Measurements from ENCODE around the gene SVOP.
A peak's percentile ranks its signal among the peaks of the same experiment; 100 is the strongest.

The SVOP gene

GRCh38 chr12:108928695-108929094 lies 92.2 kb downstream of the SVOP start:
- H3K4me1 ChIP-seq (ENCODE audit: control insufficient read depth, insufficient read depth, low read length), result no peaks in the 10 kb centered on the region
- H3K27me3 ChIP-seq (replicated peaks; ENCODE audit: control insufficient read depth, insufficient read depth, low read length), result peaks cover 8% of the 10 kb centered on the region
- no peak overlapping the region for H3K4me3 ChIP-seq (ENCODE audit: low read length)
- no peak overlapping the region for H3K9ac ChIP-seq (ENCODE audit: low read length)
- no peaks in the 10 kb centered on the region for H3K36me3 ChIP-seq (ENCODE audit: control insufficient read depth, insufficient read depth, low read length, severe bottlenecking)
- peaks cover 10% of the 10 kb centered on the region for H3K9me3 ChIP-seq (ENCODE audit: control insufficient read depth, low read length)
- no peak for DNase-seq (ENCODE audit: low read depth)

GRCh38 chr12:108922918-108923317 lies 98.0 kb downstream of the SVOP start:
- H3K4me3 ChIP-seq (ENCODE audit: low read length), result no peak overlapping the region
- no peak for DNase-seq (ENCODE audit: low read depth)
- H3K27me3 ChIP-seq (replicated peaks; ENCODE audit: control insufficient read depth, insufficient read depth, low read length), result peaks cover 30% of the 10 kb centered on the region
- H3K9ac ChIP-seq (ENCODE audit: low read length), result no peak overlapping the region
- H3K36me3 ChIP-seq (ENCODE audit: control insufficient read depth, insufficient read depth, low read length, severe bottlenecking), result no peaks in the 10 kb centered on the region
- H3K4me1 ChIP-seq (ENCODE audit: control insufficient read depth, insufficient read depth, low read length), result no peaks in the 10 kb centered on the region
- H3K9me3 ChIP-seq (ENCODE audit: control insufficient read depth, low read length), result peaks cover 36% of the 10 kb centered on the region

GRCh38 chr12:108921946-108922345 lies 98.9 kb downstream of the SVOP start:
- no peak for DNase-seq (ENCODE audit: low read depth)
- Histone ChIP-seq H3K9ac (ENCODE audit: low read length) (no peak overlapping the region), H3K4me1 (ENCODE audit: control insufficient read depth, insufficient read depth, low read length) (no peaks in the 10 kb centered on the region), H3K4me3 (ENCODE audit: low read length) (no peak overlapping the region), H3K36me3 (ENCODE audit: control insufficient read depth, insufficient read depth, low read length, severe bottlenecking) (no peaks in the 10 kb centered on the region), H3K27me3 (replicated peaks; ENCODE audit: control insufficient read depth, insufficient read depth, low read length) (peaks cover 30% of the 10 kb centered on the region), H3K9me3 (ENCODE audit: control insufficient read depth, low read length) (peaks cover 33% of the 10 kb centered on the region)

- DNase-seq (ENCODE audit: low read depth), result no peak
- peaks cover 29% of the 10 kb centered on the region for H3K9me3 ChIP-seq (ENCODE audit: control insufficient read depth, low read length)
- no peak overlapping the region for H3K9ac ChIP-seq (ENCODE audit: low read length)
- H3K36me3 ChIP-seq (ENCODE audit: control insufficient read depth, insufficient read depth, low read length, severe bottlenecking), result no peaks in the 10 kb centered on the region
- peaks cover 28% of the 10 kb centered on the region for H3K27me3 ChIP-seq (replicated peaks; ENCODE audit: control insufficient read depth, insufficient read depth, low read length)
- no peak overlapping the region for H3K4me3 ChIP-seq (ENCODE audit: low read length)
- peaks cover 4% of the 10 kb centered on the region for H3K4me1 ChIP-seq (ENCODE audit: control insufficient read depth, insufficient read depth, low read length)
Observed at GRCh38 chr12:108918960-108919642, 101.8 kb downstream of the SVOP start.

GRCh38 chr12:108918206-108918605 lies 102.7 kb downstream of the SVOP start:
- peaks cover 21% of the 10 kb centered on the region for H3K9me3 ChIP-seq (ENCODE audit: control insufficient read depth, low read length)
- H3K27me3 ChIP-seq (replicated peaks; ENCODE audit: control insufficient read depth, insufficient read depth, low read length), result peaks cover 21% of the 10 kb centered on the region
- no peak overlapping the region for H3K9ac ChIP-seq (ENCODE audit: low read length)
- no peaks in the 10 kb centered on the region for H3K36me3 ChIP-seq (ENCODE audit: control insufficient read depth, insufficient read depth, low read length, severe bottlenecking)
- peaks cover 12% of the 10 kb centered on the region for H3K4me1 ChIP-seq (ENCODE audit: control insufficient read depth, insufficient read depth, low read length)
- no peak overlapping the region for H3K4me3 ChIP-seq (ENCODE audit: low read length)
- no peak for DNase-seq (ENCODE audit: low read depth)

GRCh38 chr12:108916336-108916735 lies 104.5 kb downstream of the SVOP start:
- no peak for DNase-seq (ENCODE audit: low read depth)
- peaks cover 4% of the 10 kb centered on the region for H3K27me3 ChIP-seq (replicated peaks; ENCODE audit: control insufficient read depth, insufficient read depth, low read length)
- H3K4me3 ChIP-seq (ENCODE audit: low read length), result no peak overlapping the region
- H3K36me3 ChIP-seq (ENCODE audit: control insufficient read depth, insufficient read depth, low read length, severe bottlenecking), result no peaks in the 10 kb centered on the region
- H3K9ac ChIP-seq (ENCODE audit: low read length), result no peak overlapping the region
- H3K9me3 ChIP-seq (ENCODE audit: control insufficient read depth, low read length), result peaks cover 9% of the 10 kb centered on the region
- peaks cover 12% of the 10 kb centered on the region for H3K4me1 ChIP-seq (ENCODE audit: control insufficient read depth, insufficient read depth, low read length)

- peaks cover 12% of the 10 kb centered on the region for H3K4me1 ChIP-seq (ENCODE audit: control insufficient read depth, insufficient read depth, low read length)
- no peak for DNase-seq (ENCODE audit: low read depth)
- no peak overlapping the region for H3K4me3 ChIP-seq (ENCODE audit: low read length)
- no peak overlapping the region for H3K9ac ChIP-seq (ENCODE audit: low read length)
- H3K9me3 ChIP-seq (ENCODE audit: control insufficient read depth, low read length), result peaks cover 7% of the 10 kb centered on the region
- H3K36me3 ChIP-seq (ENCODE audit: control insufficient read depth, insufficient read depth, low read length, severe bottlenecking), result no peaks in the 10 kb centered on the region
- H3K27me3 ChIP-seq (replicated peaks; ENCODE audit: control insufficient read depth, insufficient read depth, low read length), result peaks cover 4% of the 10 kb centered on the region
Observed at GRCh38 chr12:108915632-108916133, 105.2 kb downstream of the SVOP start.

GRCh38 chr12:108914121-108914531 lies 106.7 kb downstream of the SVOP start:
- H3K9me3 ChIP-seq (ENCODE audit: control insufficient read depth, low read length), result no peaks in the 10 kb centered on the region
- DNase-seq (ENCODE audit: low read depth), result peak; percentile 29
- H3K27me3 ChIP-seq (replicated peaks; ENCODE audit: control insufficient read depth, insufficient read depth, low read length), result peaks cover 10% of the 10 kb centered on the region
- H3K36me3 ChIP-seq (ENCODE audit: control insufficient read depth, insufficient read depth, low read length, severe bottlenecking), result no peaks in the 10 kb centered on the region
- H3K9ac ChIP-seq (ENCODE audit: low read length), result no peak overlapping the region
- H3K4me3 ChIP-seq (ENCODE audit: low read length), result no peak overlapping the region
- peaks cover 12% of the 10 kb centered on the region for H3K4me1 ChIP-seq (ENCODE audit: control insufficient read depth, insufficient read depth, low read length)

- no peaks in the 10 kb centered on the region for H3K36me3 ChIP-seq (ENCODE audit: control insufficient read depth, insufficient read depth, low read length, severe bottlenecking)
- no peak overlapping the region for H3K4me3 ChIP-seq (ENCODE audit: low read length)
- no peak overlapping the region for H3K9ac ChIP-seq (ENCODE audit: low read length)
- H3K9me3 ChIP-seq (ENCODE audit: control insufficient read depth, low read length), result no peaks in the 10 kb centered on the region
- DNase-seq (ENCODE audit: low read depth), result no peak
- H3K4me1 ChIP-seq (ENCODE audit: control insufficient read depth, insufficient read depth, low read length), result peaks cover 12% of the 10 kb centered on the region
- H3K27me3 ChIP-seq (replicated peaks; ENCODE audit: control insufficient read depth, insufficient read depth, low read length), result peaks cover 17% of the 10 kb centered on the region
Observed at GRCh38 chr12:108912361-108912760, 108.5 kb downstream of the SVOP start.

- no peaks in the 10 kb centered on the region for H3K9me3 ChIP-seq (ENCODE audit: control insufficient read depth, low read length)
- no peak overlapping the region for H3K4me3 ChIP-seq (ENCODE audit: low read length)
- no peak for DNase-seq (ENCODE audit: low read depth)
- no peak overlapping the region for H3K9ac ChIP-seq (ENCODE audit: low read length)
- peaks cover 12% of the 10 kb centered on the region for H3K4me1 ChIP-seq (ENCODE audit: control insufficient read depth, insufficient read depth, low read length)
- peaks cover 17% of the 10 kb centered on the region for H3K27me3 ChIP-seq (replicated peaks; ENCODE audit: control insufficient read depth, insufficient read depth, low read length)
- no peaks in the 10 kb centered on the region for H3K36me3 ChIP-seq (ENCODE audit: control insufficient read depth, insufficient read depth, low read length, severe bottlenecking)
Observed at GRCh38 chr12:108911915-108912314, 109.0 kb downstream of the SVOP start.

GRCh38 chr12:108910336-108910735 lies 110.5 kb downstream of the SVOP start:
- Histone ChIP-seq H3K9ac (ENCODE audit: low read length) (no peak overlapping the region), H3K4me1 (ENCODE audit: control insufficient read depth, insufficient read depth, low read length) (peaks cover 12% of the 10 kb centered on the region), H3K36me3 (ENCODE audit: control insufficient read depth, insufficient read depth, low read length, severe bottlenecking) (no peaks in the 10 kb centered on the region), H3K4me3 (ENCODE audit: low read length) (no peak overlapping the region), H3K9me3 (ENCODE audit: control insufficient read depth, low read length) (no peaks in the 10 kb centered on the region), H3K27me3 (replicated peaks; ENCODE audit: control insufficient read depth, insufficient read depth, low read length) (peaks cover 20% of the 10 kb centered on the region)
- no peak for DNase-seq (ENCODE audit: low read depth)

Measured in adipocyte (in vitro differentiated cells).